WTC11 (cell line): ENCODE measurements around the gene MCFD2. TPM values are rescaled to one million over a fixed set of nuclear protein-coding genes. Genes with fewer than 3 reads are reported as not detected.

Experiments
- ATAC-seq: fragments of 200-7000 bp; cut with Tn5 transposase; 2 replicates; pipeline ENCODE4 v1.10.0; 2021; ENCODE audit warnings: mild to moderate bottlenecking, moderate library complexity
- CTCF ChIA-PET: fragments of 300-600 bp; sonication (Branson Sonifier 250); formaldehyde crosslinking; loops from one replicate; lab custom pipeline; 2021; ENCODE audit warnings: antibody characterized with exemption; lab: Charles Lee
- POLR2A ChIA-PET: fragments of 350-600 bp; sonication (Branson Sonifier 250); formaldehyde crosslinking; loops from one replicate; lab custom pipeline; 2021; ENCODE audit warnings: antibody characterized with exemption; lab: Charles Lee
- DNase-seq: peaks from one replicate; pipeline ENCODE4 v3.0.0; 2021; ENCODE audit warnings: low spot score
- H3K27ac Mint-ChIP-seq: 2 replicates; pipeline ENCODE4 v1.8.0; 2021; ENCODE audit warnings: mixed read lengths
- H3K27me3 Mint-ChIP-seq: 2 replicates; pipeline ENCODE4 v1.8.0; 2021; ENCODE audit warnings: low read depth, mild to moderate bottlenecking, moderate library complexity, mixed read lengths
- H3K36me3 Mint-ChIP-seq: 2 replicates; pipeline ENCODE4 v1.8.0; 2021; ENCODE audit warnings: mixed read lengths
- H3K4me1 Mint-ChIP-seq: 2 replicates; pipeline ENCODE4 v1.8.0; 2022; ENCODE audit warnings: mixed read lengths
- H3K4me3 Mint-ChIP-seq: 2 replicates; pipeline ENCODE4 v1.8.0; 2021; ENCODE audit warnings: mild to moderate bottlenecking, moderate library complexity, mixed read lengths
- H3K9me3 Mint-ChIP-seq: 2 replicates; pipeline ENCODE4 v1.8.0; 2021; ENCODE audit warnings: mixed read lengths
- ESRRA ChIP-seq: sonication (generic); formaldehyde crosslinking; IDR thresholded peaks from 2 replicates; pipeline ENCODE4 v1.8.1; 2022; ENCODE audit warnings: mild to moderate bottlenecking, missing genetic modification reagents, borderline replicate concordance
- JAZF1 ChIP-seq: fragments of 250-450 bp; sonication (Bioruptor Pico); IDR thresholded peaks from 2 replicates; pipeline ENCODE4 v1.9.0; 2021; ENCODE audit warnings: moderate library complexity, mild to moderate bottlenecking, inconsistent platforms
- NFATC4 ChIP-seq: fragments of 250-450 bp; sonication (Bioruptor Pico); IDR thresholded peaks from 2 replicates; pipeline ENCODE4 v1.9.0; 2021; ENCODE audit warnings: mild to moderate bottlenecking
- NFYB ChIP-seq: sonication (generic); formaldehyde crosslinking; conservative IDR thresholded peaks from 2 replicates; pipeline ENCODE4 v1.8.0; 2022; ENCODE audit warnings: low read depth, missing genetic modification reagents
- PRRX2 ChIP-seq: fragments of 250-450 bp; sonication (Bioruptor Pico); IDR thresholded peaks from 2 replicates; pipeline ENCODE4 v1.8.0; 2021; ENCODE audit warnings: mild to moderate bottlenecking
- TCF7 ChIP-seq: sonication (generic); formaldehyde crosslinking; IDR thresholded peaks from 2 replicates; pipeline ENCODE4 v1.8.0; 2022; ENCODE audit warnings: mild to moderate bottlenecking, low read depth, missing genetic modification reagents, moderate library complexity
- ZNF138 ChIP-seq: sonication (generic); formaldehyde crosslinking; conservative IDR thresholded peaks from 2 replicates; pipeline ENCODE4 v1.8.1; 2022; ENCODE audit warnings: mild to moderate bottlenecking, moderate library complexity, missing genetic modification reagents
- ZNF219 ChIP-seq: sonication (generic); formaldehyde crosslinking; IDR thresholded peaks from 2 replicates; pipeline ENCODE4 v1.8.0; 2023; ENCODE audit warnings: missing genetic modification reagents, mild to moderate bottlenecking, borderline replicate concordance
- ZNF423 ChIP-seq: fragments of 250-450 bp; sonication (Bioruptor Pico); IDR thresholded peaks from 2 replicates; pipeline ENCODE4 v2.1.2; 2022; ENCODE audit warnings: mild to moderate bottlenecking, moderate library complexity
- ZNF671 ChIP-seq: fragments of 250-450 bp; sonication (Bioruptor Pico); IDR thresholded peaks from 2 replicates; pipeline ENCODE4 v1.8.0; 2021; ENCODE audit warnings: mild to moderate bottlenecking
- total RNA-seq: library from RNA; stranded (reverse); gene quantifications from 3 replicates; pipeline ENCODE4 v1.2.3, GENCODE V29; 2021
- TF ChIP-seq, protein P1 (sequence below): sonication (generic); formaldehyde crosslinking; IDR thresholded peaks from 2 replicates; pipeline ENCODE4 v1.8.1; 2023; ENCODE audit warnings: mild to moderate bottlenecking, missing genetic modification reagents, moderate library complexity
- TF ChIP-seq, protein P2 (sequence below): sonication (generic); formaldehyde crosslinking; IDR thresholded peaks from 2 replicates; pipeline ENCODE4 v1.8.1; 2023; ENCODE audit warnings: mild to moderate bottlenecking, missing genetic modification reagents, moderate library complexity
- TF ChIP-seq, protein P3 (sequence below): fragments of 250-450 bp; sonication (Bioruptor Pico); IDR thresholded peaks from 2 replicates; pipeline ENCODE4 v1.9.0; 2021; ENCODE audit warnings: mild to moderate bottlenecking
- TF ChIP-seq, protein P4 (sequence below): sonication (generic); formaldehyde crosslinking; IDR thresholded peaks from 2 replicates; pipeline ENCODE4 v1.8.0; 2022; ENCODE audit warnings: mild to moderate bottlenecking, missing genetic modification reagents
- TF ChIP-seq, protein P5 (sequence below): sonication (generic); formaldehyde crosslinking; IDR thresholded peaks from 2 replicates; pipeline ENCODE4 v1.8.0; 2022; ENCODE audit warnings: mild to moderate bottlenecking, missing genetic modification reagents
- TF ChIP-seq, protein P6 (sequence below): sonication (generic); formaldehyde crosslinking; IDR thresholded peaks from 2 replicates; pipeline ENCODE4 v1.8.1; 2022; ENCODE audit warnings: low read depth, mild to moderate bottlenecking, moderate library complexity, missing genetic modification reagents, borderline replicate concordance
- TF ChIP-seq, protein P7 (sequence below): sonication (generic); formaldehyde crosslinking; IDR thresholded peaks from 2 replicates; pipeline ENCODE4 v1.8.1; 2023; ENCODE audit warnings: mild to moderate bottlenecking, moderate library complexity, missing genetic modification reagents
- TF ChIP-seq, protein P8 (sequence below): sonication (generic); formaldehyde crosslinking; conservative IDR thresholded peaks from 2 replicates; pipeline ENCODE4 v1.8.1; 2022; ENCODE audit warnings: mild to moderate bottlenecking, missing genetic modification reagents

The MCFD2 gene
- total RNA-seq, 1 experiment from 2014 or later: 68.1 TPM

DNA sequence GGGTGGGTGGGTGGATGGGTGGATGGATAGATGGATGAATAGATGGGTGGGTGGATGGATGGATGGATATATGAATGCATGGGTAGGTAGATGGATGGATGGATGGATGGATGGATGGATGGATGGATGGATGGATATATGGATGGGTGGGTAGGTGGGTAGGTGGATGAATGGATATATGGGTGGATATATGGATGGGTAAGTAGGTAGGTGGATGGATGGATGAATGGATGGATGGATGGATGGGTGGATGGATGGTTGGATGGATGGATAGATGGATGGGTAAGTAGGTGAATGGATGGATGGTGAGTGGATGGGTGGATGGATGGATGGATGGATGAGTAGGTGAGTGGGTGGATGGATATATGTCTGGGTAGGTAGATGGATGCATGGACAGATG lies 36.1 kb downstream of the MCFD2 start:
- no peak for TF ChIP-seq ZNF671 (CRISPR knock-in tag)
- no peak for TF ChIP-seq ZNF219 (CRISPR knock-in tag)
- TF ChIP-seq PRRX2 (CRISPR knock-in tag): no peak
- TF ChIP-seq, protein P1, sequence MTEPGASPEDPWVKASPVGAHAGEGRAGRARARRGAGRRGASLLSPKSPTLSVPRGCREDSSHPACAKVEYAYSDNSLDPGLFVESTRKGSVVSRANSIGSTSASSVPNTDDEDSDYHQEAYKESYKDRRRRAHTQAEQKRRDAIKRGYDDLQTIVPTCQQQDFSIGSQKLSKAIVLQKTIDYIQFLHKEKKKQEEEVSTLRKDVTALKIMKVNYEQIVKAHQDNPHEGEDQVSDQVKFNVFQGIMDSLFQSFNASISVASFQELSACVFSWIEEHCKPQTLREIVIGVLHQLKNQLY (CRISPR knock-in tag): no peak
- no peak for TF ChIP-seq NFATC4 (CRISPR knock-in tag)
- TF ChIP-seq NFYB: no peak
- TF ChIP-seq, protein P2, sequence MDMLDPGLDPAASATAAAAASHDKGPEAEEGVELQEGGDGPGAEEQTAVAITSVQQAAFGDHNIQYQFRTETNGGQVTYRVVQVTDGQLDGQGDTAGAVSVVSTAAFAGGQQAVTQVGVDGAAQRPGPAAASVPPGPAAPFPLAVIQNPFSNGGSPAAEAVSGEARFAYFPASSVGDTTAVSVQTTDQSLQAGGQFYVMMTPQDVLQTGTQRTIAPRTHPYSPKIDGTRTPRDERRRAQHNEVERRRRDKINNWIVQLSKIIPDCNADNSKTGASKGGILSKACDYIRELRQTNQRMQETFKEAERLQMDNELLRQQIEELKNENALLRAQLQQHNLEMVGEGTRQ (CRISPR knock-in tag): no peak
- TF ChIP-seq, protein P3, sequence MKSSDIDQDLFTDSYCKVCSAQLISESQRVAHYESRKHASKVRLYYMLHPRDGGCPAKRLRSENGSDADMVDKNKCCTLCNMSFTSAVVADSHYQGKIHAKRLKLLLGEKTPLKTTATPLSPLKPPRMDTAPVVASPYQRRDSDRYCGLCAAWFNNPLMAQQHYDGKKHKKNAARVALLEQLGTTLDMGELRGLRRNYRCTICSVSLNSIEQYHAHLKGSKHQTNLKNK (CRISPR knock-in tag): no peak
- TF ChIP-seq, protein P4, sequence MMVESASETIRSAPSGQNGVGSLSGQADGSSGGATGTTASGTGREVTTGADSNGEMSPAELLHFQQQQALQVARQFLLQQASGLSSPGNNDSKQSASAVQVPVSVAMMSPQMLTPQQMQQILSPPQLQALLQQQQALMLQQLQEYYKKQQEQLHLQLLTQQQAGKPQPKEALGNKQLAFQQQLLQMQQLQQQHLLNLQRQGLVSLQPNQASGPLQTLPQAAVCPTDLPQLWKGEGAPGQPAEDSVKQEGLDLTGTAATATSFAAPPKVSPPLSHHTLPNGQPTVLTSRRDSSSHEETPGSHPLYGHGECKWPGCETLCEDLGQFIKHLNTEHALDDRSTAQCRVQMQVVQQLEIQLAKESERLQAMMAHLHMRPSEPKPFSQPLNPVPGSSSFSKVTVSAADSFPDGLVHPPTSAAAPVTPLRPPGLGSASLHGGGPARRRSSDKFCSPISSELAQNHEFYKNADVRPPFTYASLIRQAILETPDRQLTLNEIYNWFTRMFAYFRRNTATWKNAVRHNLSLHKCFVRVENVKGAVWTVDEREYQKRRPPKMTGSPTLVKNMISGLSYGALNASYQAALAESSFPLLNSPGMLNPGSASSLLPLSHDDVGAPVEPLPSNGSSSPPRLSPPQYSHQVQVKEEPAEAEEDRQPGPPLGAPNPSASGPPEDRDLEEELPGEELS (CRISPR knock-in tag): no peak
- no peak for TF ChIP-seq ZNF423
- TF ChIP-seq, protein P5, sequence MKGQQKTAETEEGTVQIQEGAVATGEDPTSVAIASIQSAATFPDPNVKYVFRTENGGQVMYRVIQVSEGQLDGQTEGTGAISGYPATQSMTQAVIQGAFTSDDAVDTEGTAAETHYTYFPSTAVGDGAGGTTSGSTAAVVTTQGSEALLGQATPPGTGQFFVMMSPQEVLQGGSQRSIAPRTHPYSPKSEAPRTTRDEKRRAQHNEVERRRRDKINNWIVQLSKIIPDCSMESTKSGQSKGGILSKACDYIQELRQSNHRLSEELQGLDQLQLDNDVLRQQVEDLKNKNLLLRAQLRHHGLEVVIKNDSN (CRISPR knock-in tag): no peak
- TF ChIP-seq ESRRA (CRISPR knock-in tag): no peak
- no peak for TF ChIP-seq JAZF1 (CRISPR knock-in tag)
- no peak for TF ChIP-seq ZNF138 (CRISPR knock-in tag)
- TF ChIP-seq, protein P6, sequence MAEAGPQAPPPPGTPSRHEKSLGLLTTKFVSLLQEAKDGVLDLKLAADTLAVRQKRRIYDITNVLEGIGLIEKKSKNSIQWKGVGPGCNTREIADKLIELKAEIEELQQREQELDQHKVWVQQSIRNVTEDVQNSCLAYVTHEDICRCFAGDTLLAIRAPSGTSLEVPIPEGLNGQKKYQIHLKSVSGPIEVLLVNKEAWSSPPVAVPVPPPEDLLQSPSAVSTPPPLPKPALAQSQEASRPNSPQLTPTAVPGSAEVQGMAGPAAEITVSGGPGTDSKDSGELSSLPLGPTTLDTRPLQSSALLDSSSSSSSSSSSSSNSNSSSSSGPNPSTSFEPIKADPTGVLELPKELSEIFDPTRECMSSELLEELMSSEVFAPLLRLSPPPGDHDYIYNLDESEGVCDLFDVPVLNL (CRISPR knock-in tag): no peak
- TF ChIP-seq, protein P7, sequence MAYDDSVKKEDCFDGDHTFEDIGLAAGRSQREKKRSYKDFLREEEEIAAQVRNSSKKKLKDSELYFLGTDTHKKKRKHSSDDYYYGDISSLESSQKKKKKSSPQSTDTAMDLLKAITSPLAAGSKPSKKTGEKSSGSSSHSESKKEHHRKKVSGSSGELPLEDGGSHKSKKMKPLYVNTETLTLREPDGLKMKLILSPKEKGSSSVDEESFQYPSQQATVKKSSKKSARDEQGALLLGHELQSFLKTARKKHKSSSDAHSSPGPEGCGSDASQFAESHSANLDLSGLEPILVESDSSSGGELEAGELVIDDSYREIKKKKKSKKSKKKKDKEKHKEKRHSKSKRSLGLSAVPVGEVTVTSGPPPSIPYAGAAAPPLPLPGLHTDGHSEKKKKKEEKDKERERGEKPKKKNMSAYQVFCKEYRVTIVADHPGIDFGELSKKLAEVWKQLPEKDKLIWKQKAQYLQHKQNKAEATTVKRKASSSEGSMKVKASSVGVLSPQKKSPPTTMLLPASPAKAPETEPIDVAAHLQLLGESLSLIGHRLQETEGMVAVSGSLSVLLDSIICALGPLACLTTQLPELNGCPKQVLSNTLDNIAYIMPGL (CRISPR knock-in tag): no peak
- TF ChIP-seq, protein P8, sequence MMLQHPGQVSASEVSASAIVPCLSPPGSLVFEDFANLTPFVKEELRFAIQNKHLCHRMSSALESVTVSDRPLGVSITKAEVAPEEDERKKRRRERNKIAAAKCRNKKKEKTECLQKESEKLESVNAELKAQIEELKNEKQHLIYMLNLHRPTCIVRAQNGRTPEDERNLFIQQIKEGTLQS (CRISPR knock-in tag): no peak
- no peak for TF ChIP-seq TCF7 (CRISPR knock-in tag)
- no peaks in the 10 kb centered on the region for H3K36me3 Mint-ChIP-seq
- ATAC-seq: no peak
- DNase-seq: no peak
- ChIA-PET CTCF (interaction anchor here (1.0 kb wide), 1 partner anchor 99 kb away, joined by 3 read pairs; no protein-coding TSS in a partner anchor), POLR2A (no interaction called here)
- H3K9me3 Mint-ChIP-seq: no peaks in the 10 kb centered on the region
- H3K27ac Mint-ChIP-seq: no peak overlapping the region
- H3K4me1 Mint-ChIP-seq: peaks cover 2% of the 10 kb centered on the region; the same call in 1 of the 2 replicates
- no peak overlapping the region for H3K4me3 Mint-ChIP-seq
- no peaks in the 10 kb centered on the region for H3K27me3 Mint-ChIP-seq
